ENCODE results near the gene SERPINA12.
"Not testable (repeated sequence)": the region's sequence is repeated elsewhere in the genome, so short reads cannot be mapped to it uniquely, and the experiment has no call there.

Gene SERPINA12

DNA sequence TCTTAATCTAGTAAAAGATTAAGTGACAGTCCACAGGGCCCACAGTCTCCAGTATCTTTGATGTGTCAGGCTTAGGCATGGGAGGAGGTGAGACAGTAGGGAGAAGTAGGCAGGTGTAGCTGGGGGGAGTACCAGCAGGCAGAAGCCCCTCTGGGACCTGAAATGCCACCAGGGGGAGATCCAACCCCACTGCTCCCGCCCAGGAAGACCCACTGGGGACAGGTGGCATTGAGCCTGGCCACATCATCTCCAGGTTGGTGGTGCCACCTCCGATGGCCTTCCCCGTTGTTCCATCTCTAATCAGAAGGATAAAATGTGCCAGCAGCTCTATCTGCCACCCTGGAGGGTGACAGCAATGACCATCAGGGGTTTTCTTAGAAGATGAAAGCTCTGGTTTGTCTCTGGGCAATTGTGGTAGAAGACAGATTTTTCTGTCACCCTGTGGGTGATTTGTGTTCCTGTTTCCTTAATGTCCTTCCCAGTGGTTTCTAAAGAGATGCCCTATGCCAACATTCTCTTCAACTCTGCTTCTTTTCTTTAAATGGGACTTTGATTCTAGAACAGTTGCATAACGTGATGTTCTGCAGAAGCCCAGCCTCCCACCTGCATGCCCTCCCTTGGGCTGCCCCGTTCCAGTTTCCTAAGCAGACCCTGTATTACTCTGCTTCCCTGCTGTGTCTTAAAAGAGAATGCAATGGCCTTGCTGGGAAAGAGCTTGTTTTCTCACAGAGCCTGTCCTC, 12.3 kb upstream of the SERPINA12 start:
- H3K27ac ChIP-seq: no peak overlapping the region
- TF ChIP-seq, protein P1, sequence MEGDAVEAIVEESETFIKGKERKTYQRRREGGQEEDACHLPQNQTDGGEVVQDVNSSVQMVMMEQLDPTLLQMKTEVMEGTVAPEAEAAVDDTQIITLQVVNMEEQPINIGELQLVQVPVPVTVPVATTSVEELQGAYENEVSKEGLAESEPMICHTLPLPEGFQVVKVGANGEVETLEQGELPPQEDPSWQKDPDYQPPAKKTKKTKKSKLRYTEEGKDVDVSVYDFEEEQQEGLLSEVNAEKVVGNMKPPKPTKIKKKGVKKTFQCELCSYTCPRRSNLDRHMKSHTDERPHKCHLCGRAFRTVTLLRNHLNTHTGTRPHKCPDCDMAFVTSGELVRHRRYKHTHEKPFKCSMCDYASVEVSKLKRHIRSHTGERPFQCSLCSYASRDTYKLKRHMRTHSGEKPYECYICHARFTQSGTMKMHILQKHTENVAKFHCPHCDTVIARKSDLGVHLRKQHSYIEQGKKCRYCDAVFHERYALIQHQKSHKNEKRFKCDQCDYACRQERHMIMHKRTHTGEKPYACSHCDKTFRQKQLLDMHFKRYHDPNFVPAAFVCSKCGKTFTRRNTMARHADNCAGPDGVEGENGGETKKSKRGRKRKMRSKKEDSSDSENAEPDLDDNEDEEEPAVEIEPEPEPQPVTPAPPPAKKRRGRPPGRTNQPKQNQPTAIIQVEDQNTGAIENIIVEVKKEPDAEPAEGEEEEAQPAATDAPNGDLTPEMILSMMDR (conservative IDR thresholded peaks at IDR 0.05): no peak
- no peak for TF ChIP-seq ZFX (IDR thresholded peaks at IDR 0.05)

DNA sequence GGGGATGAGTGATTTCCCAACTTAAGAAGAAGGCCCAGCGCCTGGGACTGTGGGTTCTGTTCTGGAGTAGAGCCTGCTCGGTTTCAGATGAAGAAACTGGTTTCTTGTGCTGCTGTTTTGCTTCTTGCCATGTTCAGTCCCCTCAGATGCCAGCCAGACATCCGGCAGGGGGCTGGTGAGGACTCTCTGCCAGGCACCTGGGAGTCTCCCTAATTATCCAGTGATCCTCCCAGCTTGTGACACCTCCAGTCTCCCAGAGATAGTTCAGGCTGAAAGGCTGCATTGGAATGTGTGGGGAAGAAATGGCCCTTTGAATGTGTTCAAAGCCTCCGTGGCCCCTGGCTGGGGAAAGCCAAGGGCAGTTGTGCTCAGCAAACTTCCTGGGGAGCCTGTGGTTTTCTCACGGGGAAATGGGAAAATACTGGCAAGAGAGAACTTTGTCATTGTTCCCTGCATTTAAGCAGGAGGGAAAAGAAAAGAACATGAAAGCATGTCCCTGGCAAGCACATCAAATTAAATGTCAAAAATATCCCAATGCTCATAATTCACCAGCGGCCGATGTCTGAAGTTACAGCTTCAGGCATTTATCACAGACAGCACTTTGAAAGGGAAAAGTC, 8.5 kb upstream of the SERPINA12 start:
- H3K27ac ChIP-seq: no peak overlapping the region

DNA sequence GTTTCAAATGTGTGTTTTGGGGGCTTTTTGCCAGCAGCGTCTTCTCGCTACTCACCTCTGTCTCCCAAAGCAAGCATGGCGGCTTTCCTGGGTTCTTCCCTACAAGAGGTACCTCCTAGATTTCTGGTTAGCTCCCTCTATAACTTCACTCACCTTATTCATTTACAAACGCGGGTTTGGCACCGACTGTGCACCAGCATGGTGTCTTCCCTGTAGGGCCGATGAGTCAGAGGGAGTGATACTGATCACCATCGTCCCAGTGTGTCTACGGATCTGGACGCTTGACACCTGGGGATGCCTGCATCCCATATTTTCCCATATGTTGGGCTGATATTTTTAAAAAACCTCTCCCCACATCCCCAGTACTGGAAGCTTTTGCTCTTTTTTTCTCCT, 8.0 kb upstream of the SERPINA12 start:
- H3K27ac ChIP-seq: no peak overlapping the region
- no peak for TF ChIP-seq ZFX (IDR thresholded peaks at IDR 0.05)
- TF ChIP-seq, protein P1 (conservative IDR thresholded peaks at IDR 0.05): no peak

More for the DNA sequence above, 8.5 kb upstream of the SERPINA12 start:
- no peak for TF ChIP-seq ZFX (IDR thresholded peaks at IDR 0.05)
- TF ChIP-seq, protein P1 (conservative IDR thresholded peaks at IDR 0.05): no peak

DNA sequence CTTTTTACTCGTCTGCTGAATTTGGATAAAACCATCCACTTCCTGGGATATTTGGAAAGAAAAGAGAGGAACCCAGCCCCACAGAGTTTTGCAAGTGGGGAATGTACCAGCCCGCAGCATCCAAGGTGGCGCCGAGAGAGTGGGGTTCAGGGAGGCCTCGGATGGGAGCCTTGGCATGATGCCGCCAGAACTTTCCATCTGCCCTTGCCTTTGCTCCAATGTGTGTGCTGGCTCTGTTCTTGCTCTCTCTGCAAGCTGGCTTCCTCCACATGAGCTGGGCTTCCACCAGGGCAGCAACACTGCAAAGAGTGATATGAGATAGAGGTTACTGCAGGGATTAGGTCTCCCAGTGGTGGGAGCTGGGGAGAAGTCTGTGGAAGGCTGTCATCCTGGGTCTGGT, 6.6 kb upstream of the SERPINA12 start:
- TF ChIP-seq ZFX (IDR thresholded peaks at IDR 0.05): no peak
- TF ChIP-seq, protein P1 (conservative IDR thresholded peaks at IDR 0.05): no peak
- H3K27ac ChIP-seq: no peak overlapping the region

DNA sequence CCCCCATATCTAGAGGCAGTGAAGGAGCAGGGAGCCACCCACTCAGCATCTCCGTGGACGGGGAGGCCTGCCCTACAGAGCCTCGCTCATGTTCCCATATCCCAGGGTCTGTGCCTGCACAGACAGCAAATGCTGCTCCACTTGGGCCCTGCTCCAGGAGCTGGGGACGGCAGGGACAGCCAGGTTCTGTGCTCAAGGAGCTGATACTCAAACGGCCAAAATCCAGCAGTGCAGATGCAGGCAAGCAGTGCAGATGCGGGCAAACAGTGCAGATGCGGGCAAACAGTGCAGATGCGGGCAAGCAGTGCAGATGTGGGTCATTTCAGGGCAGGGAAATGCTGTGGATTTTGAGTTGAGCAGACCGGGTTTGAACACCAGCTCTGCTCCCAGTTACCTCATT, 6.2 kb upstream of the SERPINA12 start:
- TF ChIP-seq, protein P1 (conservative IDR thresholded peaks at IDR 0.05): no peak
- no peak for TF ChIP-seq ZFX (IDR thresholded peaks at IDR 0.05)
- no peak overlapping the region for H3K27ac ChIP-seq

DNA sequence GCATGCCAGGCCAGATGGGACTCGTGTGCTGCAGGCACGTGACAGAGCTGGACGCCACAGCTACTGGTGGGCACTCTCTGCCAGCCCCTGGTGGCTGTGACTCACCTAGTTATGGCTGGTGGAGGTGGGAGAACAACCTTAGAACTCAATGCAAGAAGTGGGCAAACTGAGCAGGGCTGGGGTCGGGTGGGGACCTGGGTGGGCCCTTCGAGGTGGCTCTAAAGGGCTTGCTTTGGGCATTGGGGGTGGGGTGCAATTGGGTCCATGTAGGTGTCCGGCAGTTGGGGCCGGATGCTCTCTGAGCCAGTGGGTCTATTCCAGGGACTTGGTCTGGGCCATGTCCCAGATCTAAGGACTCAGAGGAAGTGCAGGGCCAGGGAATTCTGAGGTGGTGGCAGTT, 5.1 kb upstream of the SERPINA12 start:
- no peak for TF ChIP-seq ZFX (IDR thresholded peaks at IDR 0.05)
- no peak overlapping the region for H3K27ac ChIP-seq

DNA sequence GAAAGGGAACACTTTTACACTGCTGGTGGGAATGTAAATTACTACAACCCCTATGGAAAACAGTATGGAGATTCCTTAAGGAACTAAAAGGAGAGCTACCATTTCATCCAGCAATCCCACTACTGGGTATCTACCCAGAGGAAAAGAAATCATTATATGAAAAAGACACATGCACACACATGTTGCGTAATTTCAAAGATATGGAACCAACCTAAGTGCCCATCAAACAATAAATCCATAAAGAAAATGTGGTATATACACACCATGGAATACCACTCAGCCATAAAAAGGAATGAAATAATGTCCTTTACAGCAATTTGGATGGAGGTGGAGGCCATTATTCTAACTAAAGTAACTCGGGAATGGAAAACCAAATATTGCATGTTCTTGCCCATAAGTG, 1.2 kb upstream of the SERPINA12 start:
- not testable (repeated sequence) for H3K27ac ChIP-seq

DNA sequence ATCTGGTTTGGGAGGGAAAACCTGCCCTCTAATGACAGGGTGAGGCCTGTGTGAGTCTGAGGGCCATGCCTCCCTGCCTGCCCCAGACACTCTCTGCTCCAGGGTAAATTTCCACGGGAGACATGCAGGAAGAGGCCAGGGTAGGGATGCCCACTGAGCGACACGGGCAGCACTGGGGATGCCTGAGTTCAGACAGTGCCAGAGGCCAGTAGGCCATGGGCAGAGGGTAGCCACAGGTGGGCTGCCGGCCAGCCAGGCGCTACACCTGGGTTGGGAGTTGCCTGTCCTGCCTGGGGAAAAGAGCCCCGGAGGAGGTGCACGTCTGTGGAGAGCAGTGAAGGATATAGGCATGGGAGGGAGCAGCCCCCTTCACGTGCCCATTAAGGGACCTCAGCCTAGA, 3.6 kb downstream of the SERPINA12 start:
- TF ChIP-seq, protein P1 (conservative IDR thresholded peaks at IDR 0.05): no peak
- TF ChIP-seq ZFX (IDR thresholded peaks at IDR 0.05): no peak
- no peak overlapping the region for H3K27ac ChIP-seq

All from C4-2B (cell line).